IMR-90 (cell line): ENCODE measurements around the gene ACSBG1. TPM values are rescaled to one million over a fixed set of nuclear protein-coding genes. Genes with fewer than 3 reads are reported as not detected.

Experiments
- ATAC-seq: fragments of 200-7000 bp; cut with Tn5 transposase; 2 replicates; pipeline ENCODE4 v1.9.1; 2020; ENCODE audit warnings: low read depth, mild to moderate bottlenecking, moderate library complexity
- BruUV-seq: library from RNA; stranded (reverse); fragments of 400-500 nt; replicated peaks from 2 replicates; lab custom pipeline; 2021; lab: Mats Ljungman, UMichigan
- CTCF ChIA-PET: fragments of 300-600 bp; formaldehyde crosslinking; extraction: SDS; loops from one replicate; lab custom pipeline; 2021; ENCODE audit warnings: antibody characterized with exemption; lab: Yijun Ruan, JAX
- POLR2A ChIA-PET: fragments of 300-600 bp; sonication (Branson Sonifier 250); formaldehyde crosslinking; loops from one replicate; lab custom pipeline; 2022; ENCODE audit warnings: antibody characterized with exemption; ENCODE audit not compliant: unreplicated experiment; lab: Charles Lee
- DNase-seq: peaks from one replicate; pipeline ENCODE4 v3.0.0; 2013
- H2AFZ ChIP-seq: replicated peaks from 2 replicates; pipeline ENCODE3; 2013; ENCODE audit warnings: low read length, mild to moderate bottlenecking; ENCODE audit not compliant: poor library complexity
- H2AK5ac ChIP-seq: 2 replicates; pipeline ENCODE4 v1.6.1; 2013; ENCODE audit warnings: low read depth, low read length, inconsistent platforms
- H2AK9ac ChIP-seq: replicated peaks from 2 replicates; pipeline ENCODE3; 2013; ENCODE audit warnings: mild to moderate bottlenecking, low read depth, low read length, moderate library complexity; ENCODE audit not compliant: poor library complexity
- H2BK120ac ChIP-seq: 2 replicates; pipeline ENCODE4 v1.6.1; 2013; ENCODE audit warnings: low read depth, low read length, inconsistent platforms
- H2BK15ac ChIP-seq: 3 replicates; pipeline ENCODE4 v1.6.1; 2013; ENCODE audit warnings: low read depth, low read length, inconsistent platforms
- H2BK20ac ChIP-seq: 2 replicates; pipeline ENCODE4 v1.6.1; 2013; ENCODE audit warnings: low read depth, mild to moderate bottlenecking, inconsistent platforms, low read length, moderate library complexity
- H2BK5ac ChIP-seq: 2 replicates; pipeline ENCODE4 v1.6.1; 2013; ENCODE audit warnings: mild to moderate bottlenecking, low read depth, low read length, inconsistent platforms; ENCODE audit not compliant: poor library complexity, severe bottlenecking
- H3K14ac ChIP-seq: replicated peaks from 2 replicates; pipeline ENCODE4 v1.6.1; 2013; ENCODE audit warnings: low read depth, low read length, inconsistent platforms
- H3K18ac ChIP-seq: 2 replicates; pipeline ENCODE4 v1.6.1; 2013; ENCODE audit warnings: low read depth, low read length, control low read depth
- H3K23ac ChIP-seq: 2 replicates; pipeline ENCODE4 v1.6.1; 2013; ENCODE audit warnings: low read depth, low read length, inconsistent platforms
- H3K27ac ChIP-seq: 2 replicates; pipeline ENCODE4 v1.5.1; 2013; ENCODE audit warnings: mild to moderate bottlenecking, control low read depth, low read length; ENCODE audit not compliant: insufficient read depth
- H3K27me3 ChIP-seq: 2 replicates; pipeline ENCODE4 v1.6.1; 2013; ENCODE audit warnings: low read length; ENCODE audit not compliant: control insufficient read depth, insufficient read depth
- H3K36me3 ChIP-seq: 2 replicates; pipeline ENCODE4 v1.6.1; 2013; ENCODE audit warnings: low read length, mixed read lengths; ENCODE audit not compliant: control insufficient read depth, insufficient read depth
- H3K4ac ChIP-seq: 2 replicates; pipeline ENCODE4 v1.6.1; 2013; ENCODE audit warnings: low read depth, low read length, inconsistent platforms
- H3K4me1 ChIP-seq: 2 replicates; pipeline ENCODE4 v1.6.1; 2013; ENCODE audit warnings: low read length, mixed read lengths; ENCODE audit not compliant: control insufficient read depth, insufficient read depth
- H3K4me2 ChIP-seq: 2 replicates; pipeline ENCODE4 v1.6.1; 2013; ENCODE audit warnings: low read depth, mild to moderate bottlenecking, control low read depth, low read length, moderate library complexity
- H3K4me3 ChIP-seq: 2 replicates; pipeline ENCODE4 v1.5.1; 2013; ENCODE audit warnings: low read depth, mild to moderate bottlenecking, control low read depth, low read length, moderate library complexity; ENCODE audit not compliant: insufficient read depth
- H3K56ac ChIP-seq: 2 replicates; pipeline ENCODE4 v1.6.1; 2013; ENCODE audit warnings: low read length, inconsistent platforms; ENCODE audit not compliant: insufficient read depth; ENCODE audit errors: extremely low read depth
- H3K79me1 ChIP-seq, 2 experiments: 2 replicates each; pipeline ENCODE4 v1.6.1; 2013; ENCODE audit warnings: low read length in 2 of 2, inconsistent platforms in 1 of 2, low read depth in 1 of 2
- H3K9ac ChIP-seq: 2 replicates; pipeline ENCODE4 v1.6.1; 2013; ENCODE audit warnings: low read depth, low read length, control low read depth
- H3K9me1 ChIP-seq: 2 replicates; pipeline ENCODE4 v1.6.1; 2013; ENCODE audit warnings: low read length, inconsistent platforms; ENCODE audit not compliant: insufficient read depth
- H3K9me3 ChIP-seq: 2 replicates; pipeline ENCODE4 v1.6.1; 2013; ENCODE audit warnings: low read length; ENCODE audit not compliant: control insufficient read depth, insufficient read depth
- H4K20me1 ChIP-seq: 2 replicates; pipeline ENCODE4 v1.6.1; 2013; ENCODE audit warnings: low read length, inconsistent platforms; ENCODE audit not compliant: insufficient read depth
- H4K5ac ChIP-seq: 2 replicates; pipeline ENCODE4 v1.6.1; 2013; ENCODE audit warnings: mild to moderate bottlenecking, low read depth, low read length, control low read depth
- H4K8ac ChIP-seq, 2 experiments: 2 replicates each; pipeline ENCODE4 v1.6.1; 2013; ENCODE audit warnings: low read depth in 2 of 2, low read length in 2 of 2, control low read depth in 1 of 2, inconsistent platforms in 1 of 2
- H4K91ac ChIP-seq: 2 replicates; pipeline ENCODE4 v1.6.1; 2013; ENCODE audit warnings: low read depth, low read length, inconsistent platforms; ENCODE audit not compliant: insufficient read depth
- BHLHE40 ChIP-seq: fragments of 150-350 bp; IDR thresholded peaks from 2 replicates; pipeline ENCODE4 v1.6.1; 2016; ENCODE audit warnings: mild to moderate bottlenecking, low read depth, low read length
- CHD1 ChIP-seq: IDR thresholded peaks from 2 replicates; pipeline ENCODE4 v1.6.1; 2012; ENCODE audit warnings: low read depth, low read length, improper control_type of control experiment
- MAFK ChIP-seq: IDR thresholded peaks from 2 replicates; pipeline ENCODE4 v1.6.1; 2012; ENCODE audit warnings: low read depth, low read length, improper control_type of control experiment
- MAZ ChIP-seq: IDR thresholded peaks from 2 replicates; pipeline ENCODE4 v1.6.1; 2012; ENCODE audit warnings: low read depth, mild to moderate bottlenecking, low read length, improper control_type of control experiment, moderate library complexity, borderline replicate concordance
- NFE2L2 ChIP-seq: fragments of 150-350 bp; IDR thresholded peaks from 2 replicates; pipeline ENCODE4 v1.6.1; 2016; ENCODE audit warnings: low read depth, mild to moderate bottlenecking, low read length
- POLR2A ChIP-seq: IDR thresholded peaks from 2 replicates; pipeline ENCODE4 v1.6.1; 2012; ENCODE audit warnings: mild to moderate bottlenecking, low read depth, low read length
- RAD21 ChIP-seq: IDR thresholded peaks from 2 replicates; pipeline ENCODE4 v1.6.1; 2012; ENCODE audit warnings: low read length, improper control_type of control experiment
- RFX5 ChIP-seq: IDR thresholded peaks from 2 replicates; pipeline ENCODE4 v1.8.0; 2012; ENCODE audit warnings: low read depth, mild to moderate bottlenecking, low read length, moderate library complexity
- USF2 ChIP-seq: fragments of 150-350 bp; IDR thresholded peaks from 2 replicates; pipeline ENCODE4 v1.6.1; 2017; ENCODE audit warnings: mild to moderate bottlenecking, antibody characterized with exemption, low read length, low read depth
- WGBS, 2 experiments: methylation state at CpG; one replicate each; pipeline versions ENCODE4 v1.1.5 to v1.1.7; 2013; ENCODE audit warnings: missing lambda C conversion rate in 2 of 2; ENCODE audit not compliant: insufficient read length in 1 of 2; ENCODE audit errors: extremely low coverage in 2 of 2; 5-methylcytosine and 5-hydroxymethylcytosine counted together
- dilution Hi-C: fragments of 300-500 bp; cut with HindIII; formaldehyde crosslinking; loops from one replicate; pipeline ENCODE4 v1.14.3; 2018; ENCODE audit warnings: low sequenced_read_pairs; ENCODE audit not compliant: unreplicated experiment
- in situ Hi-C: fragments of 300-500 bp; cut with MboI; formaldehyde crosslinking; loops from 3 replicates; pipeline ENCODE4 v1.14.3; 2019; ENCODE audit warnings: low sequenced_read_pairs, inconsistent platforms, mixed read lengths
- intact Hi-C: fragments of 100-400 bp; cut with micrococcal nuclease; formaldehyde crosslinking; loops from 2 replicates; pipeline ENCODE4 v1.10.0; 2022
- polyA plus RNA-seq, 3 experiments: library from polyadenylated mRNA; depleted of rRNA; stranded (reverse); fragments of >200 nt; gene quantifications; 2 replicates each; pipeline ENCODE4 v1.2.3, GENCODE V29; 2012; ENCODE audit warnings: low replicate concordance in 1 of 3
- total RNA-seq: library from RNA; depleted of rRNA; stranded (reverse); fragments of >200 nt; gene quantifications from 2 replicates; pipeline ENCODE4 v1.2.3, GENCODE V29; 2012

Gene ACSBG1
- total and polyA plus RNA-seq, 2 of the 4 experiments (the other 2 are of a cell fraction), result 0.02 TPM; not detected in 1

DNA sequence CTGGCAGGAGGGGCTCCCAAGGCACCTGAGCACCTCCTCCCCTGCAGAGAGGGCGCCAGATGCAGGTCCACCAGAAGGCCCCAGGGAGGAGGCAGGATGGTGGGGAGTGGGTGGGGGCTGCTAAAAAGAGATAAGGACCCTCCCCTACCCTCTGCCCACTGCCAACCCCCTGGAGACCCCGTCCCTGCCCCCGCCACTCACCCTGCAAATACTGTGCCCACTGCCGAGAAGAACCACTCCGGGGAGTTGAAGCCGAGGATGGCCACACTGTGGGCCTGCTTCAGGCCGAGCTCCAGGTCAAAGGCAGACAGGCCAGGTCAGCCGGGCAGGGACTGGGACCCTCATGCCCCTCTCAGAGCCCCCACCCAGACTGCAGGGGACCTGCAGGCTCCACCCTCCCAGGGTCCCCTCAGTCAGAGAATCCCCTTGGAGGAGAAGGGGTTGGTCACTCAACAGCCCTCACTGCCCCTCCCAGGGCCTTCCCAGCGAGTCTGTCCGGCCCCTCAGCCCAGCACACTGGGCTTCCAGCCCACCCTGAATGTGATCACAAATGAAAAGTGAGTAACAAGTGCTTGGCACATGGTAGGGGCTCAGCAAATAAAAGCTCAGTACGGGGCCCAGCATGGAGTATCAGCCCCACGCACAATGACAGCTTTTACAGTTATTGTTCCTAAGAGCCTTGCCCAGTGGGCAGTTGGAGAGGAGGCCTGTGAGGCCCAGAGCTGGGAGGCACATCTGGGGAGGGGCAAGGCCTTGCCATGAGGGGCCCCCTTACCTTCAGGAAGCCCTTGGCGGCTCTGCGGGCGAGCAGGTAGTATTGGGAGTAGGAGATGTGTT, 40.4 kb downstream of the ACSBG1 start (continued):
- no peak for TF ChIP-seq BHLHE40

GRCh38 chr15:78192826-78193594, 41.4 kb downstream of the ACSBG1 start:
- no peak overlapping the region for H2AK5ac ChIP-seq
- H3K79me1 ChIP-seq, result no peaks in the 10 kb centered on the region
- no peak overlapping the region for H3K14ac ChIP-seq
- ChIA-PET POLR2A (no interaction called here), CTCF (interaction anchor here (1.0 kb wide), 1 partner anchor 15 kb away, joined by 3 read pairs; no protein-coding TSS in a partner anchor)
- no peak for TF ChIP-seq MAFK
- no peak for TF ChIP-seq RAD21
- no peak for TF ChIP-seq NFE2L2
- TF ChIP-seq RFX5, result no peak
- TF ChIP-seq BHLHE40, result no peak
- TF ChIP-seq USF2, result no peak
- TF ChIP-seq MAZ, result no peak
- no peak for TF ChIP-seq CHD1
- TF ChIP-seq POLR2A, result no peak
- intact Hi-C loops (no loop called here), in situ Hi-C loops (no loop called here), dilution Hi-C loops (no loop called here)
- DNase-seq (no peak), ATAC-seq (no peak)
- WGBS, 2 experiments, result no CpG with 5 or more reads among the region's 10 CpGs
- no peak overlapping the region for H2BK20ac ChIP-seq
- no peak overlapping the region for H3K4me2 ChIP-seq
- no peak overlapping the region for H3K27ac ChIP-seq
- peaks cover 23% of the 10 kb centered on the region for H3K27me3 ChIP-seq
- H2BK120ac ChIP-seq, result no peak overlapping the region
- BruUV-seq, result no TSS peak
- no peak overlapping the region for H3K23ac ChIP-seq
- no peaks in the 10 kb centered on the region for H4K20me1 ChIP-seq
- no peaks in the 10 kb centered on the region for H3K36me3 ChIP-seq
- no peak overlapping the region for H3K4me3 ChIP-seq
- no peaks in the 10 kb centered on the region for H3K4me1 ChIP-seq
- H2AK9ac ChIP-seq, result no peak overlapping the region
- H3K9ac ChIP-seq, result no peak overlapping the region
- H2BK5ac ChIP-seq, result no peak overlapping the region
- H3K9me3 ChIP-seq, result peaks cover 2% of the 10 kb centered on the region; the same call in 1 of the 2 replicates
- H2AFZ ChIP-seq, result no peak overlapping the region
- H3K56ac ChIP-seq, result no peak overlapping the region
- H3K18ac ChIP-seq, result no peak overlapping the region
- H3K4ac ChIP-seq, result no peak overlapping the region
- H2BK15ac ChIP-seq, result no peak overlapping the region
- H4K91ac ChIP-seq, result no peak overlapping the region
- H3K9me1 ChIP-seq, result no peaks in the 10 kb centered on the region
- H4K5ac ChIP-seq, result no peak overlapping the region
- H4K8ac ChIP-seq, result no peak overlapping the region
